Activated CD8-positive, alpha-beta T cell treated with anti-CD3 and anti-CD28 coated beads, Interleukin-2, amount 10 ng/mL, durations not matched to agents 7 days and 5 days (primary cell): ENCODE data around the gene BLOC1S1. TPM values are rescaled to one million over a fixed set of nuclear protein-coding genes. Genes with fewer than 3 reads are reported as not detected.

Experiments used
- ATAC-seq: fragments of 150-1000 bp; cut with Tn5 transposase; one replicate; pipeline ENCODE4 v1.10.0; 2021; ENCODE audit warnings: moderate library complexity
- CTCF ChIA-PET: fragments of 350-600 bp; sonication (Branson Sonifier 250); formaldehyde crosslinking; loops from one replicate; lab custom pipeline; 2021; ENCODE audit warnings: antibody characterized with exemption; lab: Charles Lee
- POLR2A ChIA-PET: fragments of 350-600 bp; sonication (Branson Sonifier 250); formaldehyde crosslinking; loops from one replicate; lab custom pipeline; 2021; ENCODE audit warnings: antibody characterized with exemption; lab: Charles Lee
- DNase-seq: peaks from one replicate; pipeline ENCODE4 v3.0.0-alpha.2; 2020
- H3K27ac Mint-ChIP-seq: one replicate; pipeline ENCODE4 v1.8.0; 2021; ENCODE audit warnings: mild to moderate bottlenecking, mixed read lengths
- H3K27me3 Mint-ChIP-seq: one replicate; pipeline ENCODE4 v1.8.0; 2021; ENCODE audit warnings: low read depth, mixed read lengths
- H3K36me3 Mint-ChIP-seq: one replicate; pipeline ENCODE4 v1.8.0; 2021; ENCODE audit warnings: low read depth, mixed read lengths
- H3K4me1 Mint-ChIP-seq: one replicate; pipeline ENCODE4 v1.8.0; 2021; ENCODE audit warnings: low read depth, mixed read lengths
- H3K4me3 Mint-ChIP-seq: one replicate; pipeline ENCODE4 v1.8.0; 2021; ENCODE audit warnings: mild to moderate bottlenecking, mixed read lengths
- H3K9me3 Mint-ChIP-seq: one replicate; pipeline ENCODE4 v1.8.0; 2022; ENCODE audit warnings: mixed read lengths; ENCODE audit not compliant: insufficient read depth
- total RNA-seq, 2 experiments: library from RNA; stranded (reverse); gene quantifications; one replicate each; pipeline ENCODE4 v1.2.3, GENCODE V29; 2021

The BLOC1S1 gene
- total RNA-seq, 2 experiments from 2014 or later = 156 to 158 TPM

- DNase-seq = no peak
- ChIA-PET CTCF (no interaction called here), POLR2A (no interaction called here)
- Mint-ChIP-seq H3K27me3 (peaks cover 21% of the 10 kb centered on the region), H3K4me1 (peaks cover 8% of the 10 kb centered on the region), H3K9me3 (no peaks in the 10 kb centered on the region), H3K4me3 (no peak overlapping the region), H3K27ac (no peak overlapping the region), H3K36me3 (no peaks in the 10 kb centered on the region)
- no peak for ATAC-seq
Observed at GRCh38 chr12:55684761-55685370, 31.0 kb upstream of the BLOC1S1 start.

- no peak for DNase-seq
- Mint-ChIP-seq H3K4me3 (no peak overlapping the region), H3K4me1 (peaks cover 8% of the 10 kb centered on the region), H3K36me3 (no peaks in the 10 kb centered on the region), H3K9me3 (no peaks in the 10 kb centered on the region), H3K27ac (no peak overlapping the region), H3K27me3 (peaks cover 17% of the 10 kb centered on the region)
- no peak for ATAC-seq
- ChIA-PET POLR2A (no interaction called here), CTCF (no interaction called here)
Observed at GRCh38 chr12:55685671-55686070, 30.2 kb upstream of the BLOC1S1 start.

- H3K27me3 Mint-ChIP-seq = peaks cover 9% of the 10 kb centered on the region
- no peak overlapping the region for H3K27ac Mint-ChIP-seq
- no peak overlapping the region for H3K4me3 Mint-ChIP-seq
- ChIA-PET POLR2A (no interaction called here), CTCF (no interaction called here)
- DNase-seq (no peak), ATAC-seq (no peak)
- H3K4me1 Mint-ChIP-seq = peaks cover 5% of the 10 kb centered on the region
- H3K9me3 Mint-ChIP-seq = no peaks in the 10 kb centered on the region
- no peaks in the 10 kb centered on the region for H3K36me3 Mint-ChIP-seq
Observed at GRCh38 chr12:55686366-55687010, 29.4 kb upstream of the BLOC1S1 start.

GRCh38 chr12:55687746-55688145, 28.1 kb upstream of the BLOC1S1 start:
- ChIA-PET CTCF (no interaction called here), POLR2A (no interaction called here)
- no peak overlapping the region for H3K4me3 Mint-ChIP-seq
- no peaks in the 10 kb centered on the region for H3K9me3 Mint-ChIP-seq
- H3K36me3 Mint-ChIP-seq = no peaks in the 10 kb centered on the region
- peaks cover 6% of the 10 kb centered on the region for H3K27me3 Mint-ChIP-seq
- ATAC-seq = no peak
- DNase-seq = no peak
- no peak overlapping the region for H3K27ac Mint-ChIP-seq
- H3K4me1 Mint-ChIP-seq = peaks cover 3% of the 10 kb centered on the region

GRCh38 chr12:55688716-55689655, 26.9 kb upstream of the BLOC1S1 start:
- Mint-ChIP-seq H3K9me3 (no peaks in the 10 kb centered on the region), H3K27ac (no peak overlapping the region), H3K36me3 (no peaks in the 10 kb centered on the region), H3K4me1 (peaks cover 3% of the 10 kb centered on the region), H3K4me3 (no peak overlapping the region), H3K27me3 (peaks cover 3% of the 10 kb centered on the region)
- no peak for ATAC-seq
- CTCF ChIA-PET = no interaction called here
- POLR2A ChIA-PET = no interaction called here
- no peak for DNase-seq

- no peak for ATAC-seq
- peaks cover 1% of the 10 kb centered on the region for H3K4me1 Mint-ChIP-seq
- DNase-seq = no peak
- no peak overlapping the region for H3K27ac Mint-ChIP-seq
- ChIA-PET POLR2A (no interaction called here), CTCF (interaction anchor here (0.8 kb wide), 1 partner anchor 13 kb away, joined by 3 read pairs; no protein-coding TSS in a partner anchor)
- no peaks in the 10 kb centered on the region for H3K36me3 Mint-ChIP-seq
- no peak overlapping the region for H3K4me3 Mint-ChIP-seq
- H3K9me3 Mint-ChIP-seq = no peaks in the 10 kb centered on the region
- H3K27me3 Mint-ChIP-seq = no peaks in the 10 kb centered on the region
Observed at GRCh38 chr12:55692631-55693322, 23.1 kb upstream of the BLOC1S1 start.

GRCh38 chr12:55693323-55694187, 22.3 kb upstream of the BLOC1S1 start:
- Mint-ChIP-seq H3K27ac (no peak overlapping the region), H3K4me3 (no peak overlapping the region), H3K9me3 (no peaks in the 10 kb centered on the region), H3K27me3 (no peaks in the 10 kb centered on the region), H3K4me1 (no peaks in the 10 kb centered on the region), H3K36me3 (no peaks in the 10 kb centered on the region)
- ChIA-PET POLR2A (no interaction called here), CTCF (interaction anchor here (0.8 to 1.4 kb wide), 3 partner anchors 12 to 37 kb away, joined by 3 to 4 read pairs (median 3); no protein-coding TSS in a partner anchor)
- DNase-seq (no peak), ATAC-seq (no peak)

- POLR2A ChIA-PET = no interaction called here
- H3K36me3 Mint-ChIP-seq = no peaks in the 10 kb centered on the region
- ATAC-seq (no peak), DNase-seq (no peak)
- no peaks in the 10 kb centered on the region for H3K4me1 Mint-ChIP-seq
- H3K27ac Mint-ChIP-seq = no peak overlapping the region
- CTCF ChIA-PET = interaction anchor here (1.2 to 1.4 kb wide), 2 partner anchors 12 to 38 kb away, joined by 3 to 4 read pairs; no protein-coding TSS in a partner anchor
- H3K4me3 Mint-ChIP-seq = no peak overlapping the region
- H3K9me3 Mint-ChIP-seq = no peaks in the 10 kb centered on the region
- H3K27me3 Mint-ChIP-seq = no peaks in the 10 kb centered on the region
Observed at GRCh38 chr12:55694188-55694515, 21.7 kb upstream of the BLOC1S1 start.

GRCh38 chr12:55694651-55695050, 21.2 kb upstream of the BLOC1S1 start:
- H3K27ac Mint-ChIP-seq = no peak overlapping the region
- no peaks in the 10 kb centered on the region for H3K9me3 Mint-ChIP-seq
- H3K36me3 Mint-ChIP-seq = no peaks in the 10 kb centered on the region
- ATAC-seq (no peak), DNase-seq (no peak)
- POLR2A ChIA-PET = no interaction called here
- CTCF ChIA-PET = interaction anchor here (1.2 to 1.4 kb wide), 2 partner anchors 11 to 38 kb away, joined by 3 to 4 read pairs; no protein-coding TSS in a partner anchor
- no peaks in the 10 kb centered on the region for H3K4me1 Mint-ChIP-seq
- no peak overlapping the region for H3K4me3 Mint-ChIP-seq
- no peaks in the 10 kb centered on the region for H3K27me3 Mint-ChIP-seq

- Mint-ChIP-seq H3K27ac (no peak overlapping the region), H3K4me3 (no peak overlapping the region), H3K27me3 (no peaks in the 10 kb centered on the region), H3K4me1 (no peaks in the 10 kb centered on the region), H3K36me3 (no peaks in the 10 kb centered on the region), H3K9me3 (no peaks in the 10 kb centered on the region)
- DNase-seq = no peak
- ChIA-PET CTCF (interaction anchor here (1.1 to 2.1 kb wide), 3 partner anchors 39 to 50 kb away, joined by 3 to 8 read pairs (median 3); no protein-coding TSS in a partner anchor), POLR2A (no interaction called here)
- ATAC-seq = no peak
Observed at GRCh38 chr12:55695349-55695748, 20.5 kb upstream of the BLOC1S1 start.

GRCh38 chr12:55696141-55696540, 19.7 kb upstream of the BLOC1S1 start:
- DNase-seq (no peak), ATAC-seq (no peak)
- ChIA-PET CTCF (interaction anchor here (1.1 to 2.1 kb wide), 3 partner anchors 40 to 50 kb away, joined by 3 to 8 read pairs (median 3); no protein-coding TSS in a partner anchor), POLR2A (no interaction called here)
- H3K4me1 Mint-ChIP-seq = no peaks in the 10 kb centered on the region
- H3K27ac Mint-ChIP-seq = no peak overlapping the region
- H3K27me3 Mint-ChIP-seq = no peaks in the 10 kb centered on the region
- no peak overlapping the region for H3K4me3 Mint-ChIP-seq
- H3K36me3 Mint-ChIP-seq = no peaks in the 10 kb centered on the region
- H3K9me3 Mint-ChIP-seq = no peaks in the 10 kb centered on the region
